H9 (cell line): Measurements from ENCODE around the gene MYO7A. TPM values are rescaled to one million over a fixed set of nuclear protein-coding genes. Genes with fewer than 3 reads are reported as not detected.

ENCODE experiments used
- DNase-seq: peaks from one replicate; pipeline ENCODE4 v3.0.0-alpha.2; 2017
- H2AFZ ChIP-seq: one replicate; pipeline ENCODE4 v1.6.1; 2013; ENCODE audit warnings: mild to moderate bottlenecking, low read length, control low read depth, moderate library complexity
- H2AK5ac ChIP-seq: 2 replicates; pipeline ENCODE4 v1.6.1; 2013; ENCODE audit warnings: low read length, control low read depth, mixed read lengths; ENCODE audit not compliant: insufficient read length
- H2BK120ac ChIP-seq: one replicate; pipeline ENCODE4 v1.6.1; 2013; ENCODE audit warnings: low read depth, mild to moderate bottlenecking, low read length, control low read depth, inconsistent platforms; ENCODE audit not compliant: poor library complexity, severe bottlenecking
- H2BK12ac ChIP-seq: 2 replicates; pipeline ENCODE4 v1.6.1; 2013; ENCODE audit warnings: low read length, control low read depth, mixed read lengths, low read depth; ENCODE audit not compliant: insufficient read length
- H2BK15ac ChIP-seq: 2 replicates; pipeline ENCODE4 v1.6.1; 2013; ENCODE audit warnings: low read depth, low read length, control low read depth
- H2BK20ac ChIP-seq: one replicate; pipeline ENCODE4 v1.6.1; 2013; ENCODE audit warnings: low read depth, mild to moderate bottlenecking, low read length, control low read depth, inconsistent platforms; ENCODE audit not compliant: poor library complexity, severe bottlenecking
- H2BK5ac ChIP-seq: 2 replicates; pipeline ENCODE4 v1.6.1; 2013; ENCODE audit warnings: low read length, control low read depth, mixed read lengths; ENCODE audit not compliant: insufficient read length
- H3K14ac ChIP-seq: 2 replicates; pipeline ENCODE4 v1.6.1; 2013; ENCODE audit warnings: low read length, control low read depth; ENCODE audit not compliant: insufficient read depth
- H3K18ac ChIP-seq: 2 replicates; pipeline ENCODE4 v1.6.1; 2013; ENCODE audit warnings: low read depth, mild to moderate bottlenecking, mixed read lengths, low read length, control low read depth; ENCODE audit not compliant: insufficient read length
- H3K23ac ChIP-seq: 2 replicates; pipeline ENCODE4 v1.6.1; 2013; ENCODE audit warnings: low read length, control low read depth, mixed read lengths, low read depth; ENCODE audit not compliant: insufficient read length
- H3K23me2 ChIP-seq: 2 replicates; pipeline ENCODE4 v1.6.1; 2013; ENCODE audit warnings: low read depth, mild to moderate bottlenecking, mixed read lengths, low read length, control low read depth; ENCODE audit not compliant: insufficient read length, poor library complexity, severe bottlenecking
- H3K27ac ChIP-seq: 2 replicates; pipeline ENCODE4 v1.5.1; 2013; ENCODE audit warnings: low read length, control low read depth, mixed read lengths, low read depth; ENCODE audit not compliant: insufficient read length
- H3K27me3 ChIP-seq: 2 replicates; pipeline ENCODE4 v1.6.1; 2013; ENCODE audit warnings: low read length, control low read depth, inconsistent platforms; ENCODE audit not compliant: insufficient read depth
- H3K4ac ChIP-seq: 2 replicates; pipeline ENCODE4 v1.6.1; 2013; ENCODE audit warnings: low read depth, mild to moderate bottlenecking, control low read depth, inconsistent platforms, low read length, moderate library complexity
- H3K4me1 ChIP-seq: 2 replicates; pipeline ENCODE4 v1.6.1; 2013; ENCODE audit warnings: low read length, control low read depth, inconsistent platforms; ENCODE audit not compliant: insufficient read depth
- H3K4me2 ChIP-seq: 2 replicates; pipeline ENCODE4 v1.6.1; 2013; ENCODE audit warnings: low read length, control low read depth, mixed read lengths; ENCODE audit not compliant: insufficient read length, insufficient read depth
- H3K56ac ChIP-seq: 2 replicates; pipeline ENCODE4 v1.6.1; 2013; ENCODE audit warnings: low read depth, mild to moderate bottlenecking, mixed read lengths, low read length, control low read depth; ENCODE audit not compliant: insufficient read length
- H3K79me1 ChIP-seq: 2 replicates; pipeline ENCODE4 v1.6.1; 2013; ENCODE audit warnings: low read depth, mild to moderate bottlenecking, moderate library complexity, low read length, control low read depth, inconsistent platforms; ENCODE audit not compliant: insufficient read depth, poor library complexity, severe bottlenecking
- H3K79me2 ChIP-seq: 2 replicates; pipeline ENCODE4 v1.6.1; 2013; ENCODE audit warnings: low read length, control low read depth, inconsistent platforms; ENCODE audit not compliant: insufficient read depth
- H3K9ac ChIP-seq: 2 replicates; pipeline ENCODE4 v1.6.1; 2013; ENCODE audit warnings: low read length, control low read depth, mixed read lengths; ENCODE audit not compliant: insufficient read length; ENCODE audit errors: extremely low read depth
- H3K9me3 ChIP-seq: one replicate; pipeline ENCODE4 v1.6.1; 2013; ENCODE audit warnings: low read depth, low read length, inconsistent platforms; ENCODE audit not compliant: control insufficient read depth
- H3T11ph ChIP-seq: one replicate; pipeline ENCODE4 v1.6.1; 2013; ENCODE audit warnings: mild to moderate bottlenecking, low read length, control low read depth, inconsistent platforms
- H4K20me1 ChIP-seq: one replicate; pipeline ENCODE4 v1.6.1; 2013; ENCODE audit not compliant: control insufficient read depth, insufficient read length, insufficient read depth
- H4K5ac ChIP-seq: 2 replicates; pipeline ENCODE4 v1.6.1; 2013; ENCODE audit warnings: low read depth, mild to moderate bottlenecking, mixed read lengths, low read length, control low read depth; ENCODE audit not compliant: insufficient read length
- H4K8ac ChIP-seq: replicated peaks from 2 replicates; pipeline ENCODE4 v1.6.1; 2013; ENCODE audit warnings: low read length, control low read depth, mixed read lengths, low read depth; ENCODE audit not compliant: insufficient read length
- H4K91ac ChIP-seq: 2 replicates; pipeline ENCODE4 v1.6.1; 2013; ENCODE audit warnings: low read depth, mild to moderate bottlenecking, moderate library complexity, mixed read lengths, low read length, control low read depth; ENCODE audit not compliant: insufficient read length
- H3K27ac Mint-ChIP-seq, 3 experiments: 2 replicates in 2 of 3; 3 replicates in 1 of 3; pipeline ENCODE4 v1.8.0; 2020 to 2021; ENCODE audit warnings: mixed read lengths in 3 of 3, mild to moderate bottlenecking in 1 of 3, moderate library complexity in 1 of 3
- H3K27me3 Mint-ChIP-seq: 2 replicates; pipeline ENCODE4 v1.8.0; 2021; ENCODE audit warnings: low read depth, mild to moderate bottlenecking, moderate library complexity, mixed read lengths
- H3K36me3 Mint-ChIP-seq, 3 experiments: 2 replicates in 2 of 3; 3 replicates in 1 of 3; pipeline ENCODE4 v1.8.0; 2020 to 2021; ENCODE audit warnings: low read depth in 3 of 3, mixed read lengths in 3 of 3; ENCODE audit not compliant: insufficient read depth in 1 of 3
- H3K4me1 Mint-ChIP-seq, 2 experiments: 2 replicates each; pipeline ENCODE4 v1.8.0; 2020; ENCODE audit warnings: mixed read lengths in 2 of 2
- H3K4me3 Mint-ChIP-seq, 2 experiments: 2 replicates in 1 of 2; 3 replicates in 1 of 2; pipeline ENCODE4 v1.8.0; 2020 to 2021; ENCODE audit warnings: mild to moderate bottlenecking in 2 of 2, mixed read lengths in 2 of 2, moderate library complexity in 1 of 2
- H3K9me3 Mint-ChIP-seq, 2 experiments: 2 replicates in 1 of 2; 3 replicates in 1 of 2; pipeline ENCODE4 v1.8.0; 2020; ENCODE audit warnings: mild to moderate bottlenecking in 2 of 2, mixed read lengths in 2 of 2, moderate library complexity in 1 of 2
- WGBS: extraction: QIAGEN DNeasy Blood & Tissue Kit; methylation state at CpG from one replicate; pipeline ENCODE4 v1.1.7; 2013; ENCODE audit warnings: missing lambda C conversion rate, low lambda C conversion rate, mixed read lengths; ENCODE audit not compliant: insufficient read length; ENCODE audit errors: extremely low coverage; 5-methylcytosine and 5-hydroxymethylcytosine counted together
- total RNA-seq: library from RNA; stranded (reverse); gene quantifications from 2 replicates; pipeline ENCODE4 v1.2.1, GENCODE V29; 2021
- TF ChIP-seq, protein P1 (sequence below): fragments of 200-600 bp; sonication (generic); conservative IDR thresholded peaks from 3 replicates; pipeline ENCODE4 v1.8.0; 2021; ENCODE audit warnings: antibody characterized with exemption, mild to moderate bottlenecking

The MYO7A gene
- total RNA-seq, 1 experiment from 2014 or later: 1.6 TPM

GRCh38 chr11:77223797-77224196 lies 95.8 kb downstream of the MYO7A start:
- Histone ChIP-seq H3K56ac (no peak overlapping the region), H3K23ac (no peak overlapping the region), H2AFZ (no peak overlapping the region), H3K79me2 (no peaks in the 10 kb centered on the region), H3K4me1 (no peaks in the 10 kb centered on the region), H4K91ac (no peak overlapping the region), H2AK5ac (no peak overlapping the region), H3K18ac (no peak overlapping the region), H3K79me1 (no peaks in the 10 kb centered on the region), H3K23me2 (no peaks in the 10 kb centered on the region), H3K9me3 (no peaks in the 10 kb centered on the region), H3K27ac (no peak overlapping the region), H4K8ac (no peak overlapping the region), H3K27me3 (no peaks in the 10 kb centered on the region), H2BK120ac (no peak overlapping the region), H2BK20ac (no peak overlapping the region), H2BK15ac (no peak overlapping the region), H3K9ac (no peak overlapping the region), H2BK5ac (no peak overlapping the region), H3K4ac (no peak overlapping the region), H2BK12ac (no peak overlapping the region), H4K20me1 (no peaks in the 10 kb centered on the region), H3K4me2 (no peak overlapping the region), H3T11ph (no peak overlapping the region), H4K5ac (no peak overlapping the region), H3K14ac (no peak overlapping the region)
- Mint-ChIP-seq H3K4me1 (no peaks in the 10 kb centered on the region), H3K27me3 (peaks cover 5% of the 10 kb centered on the region), H3K4me3 (no peak overlapping the region), H3K36me3 (no peaks in the 10 kb centered on the region), H3K27ac (no peak overlapping the region), H3K9me3 (peaks cover 0 to 2% of the 10 kb centered on the region in 2 experiments; a peak in 1 of 5 replicates)
- TF ChIP-seq, protein P1, sequence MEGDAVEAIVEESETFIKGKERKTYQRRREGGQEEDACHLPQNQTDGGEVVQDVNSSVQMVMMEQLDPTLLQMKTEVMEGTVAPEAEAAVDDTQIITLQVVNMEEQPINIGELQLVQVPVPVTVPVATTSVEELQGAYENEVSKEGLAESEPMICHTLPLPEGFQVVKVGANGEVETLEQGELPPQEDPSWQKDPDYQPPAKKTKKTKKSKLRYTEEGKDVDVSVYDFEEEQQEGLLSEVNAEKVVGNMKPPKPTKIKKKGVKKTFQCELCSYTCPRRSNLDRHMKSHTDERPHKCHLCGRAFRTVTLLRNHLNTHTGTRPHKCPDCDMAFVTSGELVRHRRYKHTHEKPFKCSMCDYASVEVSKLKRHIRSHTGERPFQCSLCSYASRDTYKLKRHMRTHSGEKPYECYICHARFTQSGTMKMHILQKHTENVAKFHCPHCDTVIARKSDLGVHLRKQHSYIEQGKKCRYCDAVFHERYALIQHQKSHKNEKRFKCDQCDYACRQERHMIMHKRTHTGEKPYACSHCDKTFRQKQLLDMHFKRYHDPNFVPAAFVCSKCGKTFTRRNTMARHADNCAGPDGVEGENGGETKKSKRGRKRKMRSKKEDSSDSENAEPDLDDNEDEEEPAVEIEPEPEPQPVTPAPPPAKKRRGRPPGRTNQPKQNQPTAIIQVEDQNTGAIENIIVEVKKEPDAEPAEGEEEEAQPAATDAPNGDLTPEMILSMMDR: no peak
- WGBS: no CpG with 5 or more reads among the region's 9 CpGs
- DNase-seq: no peak
